ENCODE results near the gene CCDC86. TPM values are rescaled to one million over a fixed set of nuclear protein-coding genes. Genes with fewer than 3 reads are reported as not detected.

Gene CCDC86
- total RNA-seq, 1 experiment from 2014 or later = 53.5 TPM

- TF ChIP-seq OVOL2 (CRISPR knock-in tag; IDR thresholded peaks at IDR 0.05; ENCODE audit: borderline replicate concordance) (no peak), NFE2L1 (CRISPR knock-in tag; IDR thresholded peaks at IDR 0.05) (no peak), ZNF317 (CRISPR knock-in tag; IDR thresholded peaks at IDR 0.05; ENCODE audit: borderline replicate concordance, low read depth) (no peak)
These were observed 17.0 kb downstream of the CCDC86 start (continued) for GRCh38 chr11:60858731-60859464.

DNA sequence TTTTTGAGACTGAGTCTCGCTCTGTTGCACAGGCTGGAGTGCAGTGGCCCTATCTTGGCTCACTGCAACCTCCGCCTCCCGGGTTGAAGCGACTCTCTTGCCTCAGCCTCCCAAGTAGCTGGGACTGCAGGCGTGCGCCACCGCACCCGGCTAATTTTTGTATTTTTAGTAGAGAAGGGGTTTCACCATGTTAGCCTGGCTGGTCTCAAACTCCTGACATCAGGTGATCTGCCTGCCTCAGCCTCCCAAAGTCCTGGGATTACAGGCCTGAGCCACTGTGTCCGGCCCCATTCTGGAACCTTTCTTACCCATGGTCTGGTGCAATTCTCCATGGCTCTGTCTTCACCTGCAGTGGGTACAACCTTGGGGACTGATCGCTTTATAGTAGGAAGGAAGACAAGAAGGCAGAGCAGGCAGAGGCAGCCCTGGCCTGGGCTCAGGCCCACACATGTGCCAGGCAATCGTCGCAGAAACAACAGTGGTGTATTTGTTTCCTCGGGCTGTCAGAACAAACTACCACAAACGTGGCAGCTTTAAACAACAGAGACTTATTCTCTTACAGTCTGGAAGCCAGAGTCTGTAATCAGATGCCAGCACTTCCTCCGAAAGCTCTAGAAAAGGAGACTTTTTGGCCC is 17.8 kb downstream of the CCDC86 start:
- TF ChIP-seq FOXJ3 (CRISPR knock-in tag; IDR thresholded peaks at IDR 0.05; ENCODE audit: borderline replicate concordance) (no peak), IRF1 (CRISPR knock-in tag; IDR thresholded peaks at IDR 0.05) (no peak)
- TF ChIP-seq, protein P1, sequence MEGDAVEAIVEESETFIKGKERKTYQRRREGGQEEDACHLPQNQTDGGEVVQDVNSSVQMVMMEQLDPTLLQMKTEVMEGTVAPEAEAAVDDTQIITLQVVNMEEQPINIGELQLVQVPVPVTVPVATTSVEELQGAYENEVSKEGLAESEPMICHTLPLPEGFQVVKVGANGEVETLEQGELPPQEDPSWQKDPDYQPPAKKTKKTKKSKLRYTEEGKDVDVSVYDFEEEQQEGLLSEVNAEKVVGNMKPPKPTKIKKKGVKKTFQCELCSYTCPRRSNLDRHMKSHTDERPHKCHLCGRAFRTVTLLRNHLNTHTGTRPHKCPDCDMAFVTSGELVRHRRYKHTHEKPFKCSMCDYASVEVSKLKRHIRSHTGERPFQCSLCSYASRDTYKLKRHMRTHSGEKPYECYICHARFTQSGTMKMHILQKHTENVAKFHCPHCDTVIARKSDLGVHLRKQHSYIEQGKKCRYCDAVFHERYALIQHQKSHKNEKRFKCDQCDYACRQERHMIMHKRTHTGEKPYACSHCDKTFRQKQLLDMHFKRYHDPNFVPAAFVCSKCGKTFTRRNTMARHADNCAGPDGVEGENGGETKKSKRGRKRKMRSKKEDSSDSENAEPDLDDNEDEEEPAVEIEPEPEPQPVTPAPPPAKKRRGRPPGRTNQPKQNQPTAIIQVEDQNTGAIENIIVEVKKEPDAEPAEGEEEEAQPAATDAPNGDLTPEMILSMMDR (IDR thresholded peaks at IDR 0.05) = no peak
- TF ChIP-seq, protein P2, sequence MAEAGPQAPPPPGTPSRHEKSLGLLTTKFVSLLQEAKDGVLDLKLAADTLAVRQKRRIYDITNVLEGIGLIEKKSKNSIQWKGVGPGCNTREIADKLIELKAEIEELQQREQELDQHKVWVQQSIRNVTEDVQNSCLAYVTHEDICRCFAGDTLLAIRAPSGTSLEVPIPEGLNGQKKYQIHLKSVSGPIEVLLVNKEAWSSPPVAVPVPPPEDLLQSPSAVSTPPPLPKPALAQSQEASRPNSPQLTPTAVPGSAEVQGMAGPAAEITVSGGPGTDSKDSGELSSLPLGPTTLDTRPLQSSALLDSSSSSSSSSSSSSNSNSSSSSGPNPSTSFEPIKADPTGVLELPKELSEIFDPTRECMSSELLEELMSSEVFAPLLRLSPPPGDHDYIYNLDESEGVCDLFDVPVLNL (CRISPR knock-in tag; IDR thresholded peaks at IDR 0.05; ENCODE audit: borderline replicate concordance, low read depth) = no peak
- ChIA-PET POLR2A (no interaction called here), CTCF (interaction anchor here (0.8 to 2.5 kb wide), 3 partner anchors 28 to 40 kb away, joined by 3 to 9 read pairs (median 5); no protein-coding TSS in a partner anchor)
- Mint-ChIP-seq H3K27me3 (ENCODE audit: low read depth) (peaks cover 3% of the 10 kb centered on the region), H3K4me1 (no peaks in the 10 kb centered on the region), H3K4me3 (no peak overlapping the region), H3K36me3 (no peaks in the 10 kb centered on the region), H3K27ac (no peak overlapping the region), H3K9me3 (no peaks in the 10 kb centered on the region)
- no peak for ATAC-seq
- DNase-seq (ENCODE audit: low spot score) = no peak

- Mint-ChIP-seq H3K4me1 (no peaks in the 10 kb centered on the region), H3K36me3 (no peaks in the 10 kb centered on the region), H3K4me3 (no peak overlapping the region), H3K27me3 (ENCODE audit: low read depth) (no peaks in the 10 kb centered on the region; the same call in 1 of the 2 replicates), H3K27ac (no peak overlapping the region), H3K9me3 (no peaks in the 10 kb centered on the region)
- ATAC-seq (no peak; the same call in 1 of the 2 replicates), DNase-seq (ENCODE audit: low spot score) (no peak)
- CTCF ChIA-PET = interaction anchor here (0.7 to 2.5 kb wide), 3 partner anchors 27 to 86 kb away, joined by 3 to 9 read pairs (median 4); no protein-coding TSS in a partner anchor
- POLR2A ChIA-PET = no interaction called here
- TF ChIP-seq ZNF317 (CRISPR knock-in tag; IDR thresholded peaks at IDR 0.05; ENCODE audit: borderline replicate concordance, low read depth) (no peak), PRRX2 (CRISPR knock-in tag; IDR thresholded peaks at IDR 0.05) (no peak), NR1H2 (CRISPR knock-in tag; IDR thresholded peaks at IDR 0.05) (no peak), KAT7 (CRISPR knock-in tag; IDR thresholded peaks at IDR 0.05; ENCODE audit: borderline replicate concordance) (no peak), NFATC4 (CRISPR knock-in tag; IDR thresholded peaks at IDR 0.05) (no peak), USF2 (CRISPR knock-in tag; IDR thresholded peaks at IDR 0.05) (no peak), IRF2 (CRISPR knock-in tag; IDR thresholded peaks at IDR 0.05; ENCODE audit: borderline replicate concordance, low read depth) (no peak), ZNF512 (CRISPR knock-in tag; IDR thresholded peaks at IDR 0.05; ENCODE audit: borderline replicate concordance) (no peak), FOXK1 (CRISPR knock-in tag; IDR thresholded peaks at IDR 0.05) (no peak), ETV6 (CRISPR knock-in tag; IDR thresholded peaks at IDR 0.05) (no peak), IRF1 (CRISPR knock-in tag; IDR thresholded peaks at IDR 0.05) (no peak)
- TF ChIP-seq, protein P3, sequence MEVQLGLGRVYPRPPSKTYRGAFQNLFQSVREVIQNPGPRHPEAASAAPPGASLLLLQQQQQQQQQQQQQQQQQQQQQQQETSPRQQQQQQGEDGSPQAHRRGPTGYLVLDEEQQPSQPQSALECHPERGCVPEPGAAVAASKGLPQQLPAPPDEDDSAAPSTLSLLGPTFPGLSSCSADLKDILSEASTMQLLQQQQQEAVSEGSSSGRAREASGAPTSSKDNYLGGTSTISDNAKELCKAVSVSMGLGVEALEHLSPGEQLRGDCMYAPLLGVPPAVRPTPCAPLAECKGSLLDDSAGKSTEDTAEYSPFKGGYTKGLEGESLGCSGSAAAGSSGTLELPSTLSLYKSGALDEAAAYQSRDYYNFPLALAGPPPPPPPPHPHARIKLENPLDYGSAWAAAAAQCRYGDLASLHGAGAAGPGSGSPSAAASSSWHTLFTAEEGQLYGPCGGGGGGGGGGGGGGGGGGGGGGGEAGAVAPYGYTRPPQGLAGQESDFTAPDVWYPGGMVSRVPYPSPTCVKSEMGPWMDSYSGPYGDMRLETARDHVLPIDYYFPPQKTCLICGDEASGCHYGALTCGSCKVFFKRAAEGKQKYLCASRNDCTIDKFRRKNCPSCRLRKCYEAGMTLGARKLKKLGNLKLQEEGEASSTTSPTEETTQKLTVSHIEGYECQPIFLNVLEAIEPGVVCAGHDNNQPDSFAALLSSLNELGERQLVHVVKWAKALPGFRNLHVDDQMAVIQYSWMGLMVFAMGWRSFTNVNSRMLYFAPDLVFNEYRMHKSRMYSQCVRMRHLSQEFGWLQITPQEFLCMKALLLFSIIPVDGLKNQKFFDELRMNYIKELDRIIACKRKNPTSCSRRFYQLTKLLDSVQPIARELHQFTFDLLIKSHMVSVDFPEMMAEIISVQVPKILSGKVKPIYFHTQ (CRISPR knock-in tag; IDR thresholded peaks at IDR 0.05) = no peak
- TF ChIP-seq, protein P4, sequence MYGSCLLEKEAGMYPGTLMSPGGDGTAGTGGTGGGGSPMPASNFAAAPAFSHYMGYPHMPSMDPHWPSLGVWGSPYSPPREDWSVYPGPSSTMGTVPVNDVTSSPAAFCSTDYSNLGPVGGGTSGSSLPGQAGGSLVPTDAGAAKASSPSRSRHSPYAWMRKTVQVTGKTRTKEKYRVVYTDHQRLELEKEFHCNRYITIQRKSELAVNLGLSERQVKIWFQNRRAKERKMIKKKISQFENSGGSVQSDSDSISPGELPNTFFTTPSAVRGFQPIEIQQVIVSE (CRISPR knock-in tag; IDR thresholded peaks at IDR 0.05; ENCODE audit: borderline replicate concordance) = no peak
These were observed 19.0 kb downstream of the CCDC86 start for GRCh38 chr11:60860943-60861342.
